GM23248 (cell line): Measurements from ENCODE around the gene GNLY. TPM values are rescaled to one million over a fixed set of nuclear protein-coding genes. Genes with fewer than 3 reads are reported as not detected.

ENCODE experiments used
- DNase-seq: peaks from one replicate; pipeline ENCODE4 v3.0.0-alpha.2; 2015
- H2AFZ ChIP-seq: fragments of 200-600 bp; sonication (generic); 2 replicates; pipeline ENCODE4 v1.6.1; 2016; ENCODE audit warnings: antibody characterized with exemption
- H3F3A ChIP-seq: fragments of 200-600 bp; sonication (generic); 2 replicates; pipeline ENCODE4 v1.6.1; 2016; ENCODE audit warnings: mild to moderate bottlenecking, antibody characterized with exemption, mixed run types; ENCODE audit not compliant: insufficient read depth
- H3K27ac ChIP-seq: fragments of 200-600 bp; sonication (generic); 2 replicates; pipeline ENCODE4 v1.5.1; 2016; ENCODE audit warnings: mild to moderate bottlenecking
- H3K27me3 ChIP-seq: fragments of 200-600 bp; sonication (generic); replicated peaks from 2 replicates; pipeline ENCODE4 v1.6.1; 2016; ENCODE audit warnings: mild to moderate bottlenecking; ENCODE audit not compliant: insufficient read depth
- H3K36me3 ChIP-seq: fragments of 200-600 bp; sonication (generic); 2 replicates; pipeline ENCODE4 v1.6.1; 2016; ENCODE audit warnings: low read depth, mild to moderate bottlenecking
- H3K4me1 ChIP-seq: fragments of 200-600 bp; sonication (generic); 2 replicates; pipeline ENCODE4 v1.6.1; 2016; ENCODE audit warnings: mild to moderate bottlenecking; ENCODE audit not compliant: insufficient read depth
- H3K4me2 ChIP-seq: fragments of 200-600 bp; sonication (generic); one replicate; pipeline ENCODE4 v1.6.1; 2016; ENCODE audit warnings: mild to moderate bottlenecking; ENCODE audit not compliant: unreplicated experiment
- H3K4me3 ChIP-seq: fragments of 200-600 bp; sonication (generic); 2 replicates; pipeline ENCODE4 v1.5.1; 2016; ENCODE audit warnings: mild to moderate bottlenecking
- H3K79me2 ChIP-seq: fragments of 200-600 bp; sonication (generic); 2 replicates; pipeline ENCODE4 v1.6.1; 2016; ENCODE audit warnings: mild to moderate bottlenecking; ENCODE audit not compliant: insufficient read depth
- H3K9ac ChIP-seq: fragments of 200-600 bp; sonication (generic); 2 replicates; pipeline ENCODE4 v1.6.1; 2016; ENCODE audit warnings: mild to moderate bottlenecking
- H3K9me2 ChIP-seq: fragments of 200-600 bp; sonication (generic); 2 replicates; pipeline ENCODE4 v1.6.1; 2016; ENCODE audit warnings: mixed run types, mild to moderate bottlenecking, moderate library complexity; ENCODE audit not compliant: insufficient read depth
- H3K9me3 ChIP-seq: fragments of 200-600 bp; sonication (generic); one replicate; pipeline ENCODE4 v1.6.1; 2017; ENCODE audit warnings: low read depth
- H4K20me1 ChIP-seq: fragments of 200-600 bp; sonication (generic); 2 replicates; pipeline ENCODE4 v1.6.0; 2016; ENCODE audit not compliant: insufficient read depth
- EZH2 ChIP-seq: fragments of 200-600 bp; sonication (generic); IDR thresholded peaks from 2 replicates; pipeline ENCODE4 v1.6.1; 2018; ENCODE audit warnings: antibody characterized with exemption, mild to moderate bottlenecking; ENCODE audit not compliant: insufficient read depth, poor library complexity, severe bottlenecking
- EZH2phosphoT487 ChIP-seq: fragments of 200-600 bp; sonication (generic); IDR thresholded peaks from 2 replicates; pipeline ENCODE4 v1.6.1; 2018; ENCODE audit warnings: antibody characterized with exemption, moderate library complexity, mild to moderate bottlenecking, low read depth; ENCODE audit not compliant: insufficient read depth
- WGBS, 2 experiments: methylation state at CpG; one replicate each; pipeline ENCODE4 v1.1.6; 2015 to 2017; ENCODE audit warnings: low lambda C conversion rate in 2 of 2, low coverage in 1 of 2; ENCODE audit errors: missing lambda C conversion rate in 2 of 2; 5-methylcytosine and 5-hydroxymethylcytosine counted together
- in situ Hi-C: fragments of 300-500 bp; cut with MboI; formaldehyde crosslinking; loops from 2 replicates; pipeline ENCODE4 v1.15.0; 2020
- polyA plus RNA-seq: library from polyadenylated mRNA; unstranded; fragments of >200 nt; fragmentation: Nextera tagmentation; extraction: Ambion mirVana; gene quantifications from 2 replicates; pipeline ENCODE4 v1.2.1, GENCODE V29; 2016
- total RNA-seq: library from RNA; depleted of rRNA; stranded (reverse); fragments of >200 nt; shearing (Covaris generic); gene quantifications from 2 replicates; pipeline ENCODE4 v1.2.3, GENCODE V29; 2014

The GNLY gene
- total and polyA plus RNA-seq, 2 experiments from 2014 or later = not detected

DNA sequence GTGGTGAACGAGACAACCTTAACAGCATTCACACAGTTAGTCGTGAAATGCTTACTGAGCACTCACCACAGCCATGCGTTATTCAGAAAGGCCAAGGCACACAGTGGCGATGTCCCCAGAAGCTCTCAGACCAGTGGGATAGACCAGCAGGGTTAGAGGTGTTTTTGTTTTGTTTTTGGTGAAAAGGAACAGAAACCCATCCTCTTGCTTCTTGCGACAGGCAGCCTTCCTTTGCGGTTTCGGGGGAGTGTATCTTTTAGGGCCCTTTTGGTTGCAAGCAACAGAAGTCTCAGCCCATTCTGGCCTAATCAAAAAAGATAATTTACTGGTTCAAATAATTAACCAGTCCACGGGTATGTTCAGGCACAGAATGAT lies 4.7 kb downstream of the GNLY start:
- no peaks in the 10 kb centered on the region for H3K36me3 ChIP-seq
- H3K4me3 ChIP-seq = no peak overlapping the region
- H4K20me1 ChIP-seq = no peaks in the 10 kb centered on the region
- peaks cover 22% of the 10 kb centered on the region for H3F3A ChIP-seq
- H3K4me2 ChIP-seq = no peak overlapping the region
- TF ChIP-seq EZH2 = no peak
- no peak overlapping the region for H2AFZ ChIP-seq
- H3K79me2 ChIP-seq = no peaks in the 10 kb centered on the region
- H3K9me2 ChIP-seq = no peaks in the 10 kb centered on the region
- in situ Hi-C loops = no loop called here
- WGBS, 2 experiments = 95 to 98% methylated on average over 8 of the region's 8 CpGs
- H3K27ac ChIP-seq = no peak overlapping the region
- no peaks in the 10 kb centered on the region for H3K27me3 ChIP-seq
- H3K9ac ChIP-seq = no peak overlapping the region
- no peak for DNase-seq
- peaks cover 23% of the 10 kb centered on the region for H3K4me1 ChIP-seq
- no peaks in the 10 kb centered on the region for H3K9me3 ChIP-seq

DNA sequence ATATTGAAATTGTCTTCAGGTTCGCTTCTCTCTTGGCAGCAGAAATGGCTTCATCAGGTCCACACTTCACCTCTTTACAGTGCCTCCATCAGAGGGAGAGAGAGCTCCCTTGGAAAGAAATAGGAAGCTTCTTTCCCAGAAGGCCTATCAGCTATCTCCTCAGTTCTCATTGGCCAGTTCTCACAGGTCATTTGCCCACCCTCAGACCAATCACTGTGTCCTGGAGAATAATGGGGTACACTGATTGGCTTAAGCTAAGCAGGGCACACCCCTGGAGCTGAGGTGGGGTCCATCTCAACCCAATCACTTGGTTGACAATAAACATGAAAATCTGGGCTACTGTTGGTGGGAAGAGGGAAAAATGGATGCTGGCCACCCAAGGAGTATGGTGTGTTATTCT lies 5.2 kb downstream of the GNLY start:
- Histone ChIP-seq H4K20me1 (no peaks in the 10 kb centered on the region), H3K9me3 (no peaks in the 10 kb centered on the region), H3K36me3 (no peaks in the 10 kb centered on the region), H2AFZ (no peak overlapping the region), H3K9ac (no peak overlapping the region), H3K27ac (no peak overlapping the region), H3K4me1 (peaks cover 23% of the 10 kb centered on the region), H3K4me2 (no peak overlapping the region), H3K79me2 (no peaks in the 10 kb centered on the region), H3K4me3 (no peak overlapping the region), H3K9me2 (no peaks in the 10 kb centered on the region), H3F3A (peaks cover 22% of the 10 kb centered on the region), H3K27me3 (no peaks in the 10 kb centered on the region)
- TF ChIP-seq EZH2phosphoT487 (no peak), EZH2 (no peak)
- 96 to 100% methylated on average over 1 of the region's 1 CpG for WGBS, 2 experiments
- in situ Hi-C loops = no loop called here
- DNase-seq = no peak

DNA sequence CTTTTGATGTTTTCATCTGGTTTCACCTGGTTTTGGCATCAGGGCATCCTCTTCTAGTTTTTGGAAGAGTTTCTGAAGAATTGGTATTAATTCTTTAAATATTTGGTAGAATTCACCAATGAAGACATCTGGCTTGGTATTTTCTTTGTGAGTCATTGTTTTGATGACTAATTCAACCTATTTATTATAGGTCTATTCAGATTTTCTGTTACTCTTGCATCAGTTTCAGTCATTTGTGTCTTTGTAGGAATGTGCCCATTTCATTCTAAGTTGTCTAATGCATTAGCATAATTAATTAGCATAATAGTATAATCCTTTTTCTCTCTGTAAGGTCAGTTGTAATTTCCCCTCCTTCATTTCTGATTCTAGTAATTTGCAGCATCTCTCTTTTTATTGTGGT lies 8.0 kb downstream of the GNLY start:
- Histone ChIP-seq H3K36me3 (no peaks in the 10 kb centered on the region), H2AFZ (no peak overlapping the region), H3K4me2 (peak overlapping the region; percentile 61), H3K9ac (peak overlapping the region; percentile 55), H3K79me2 (no peaks in the 10 kb centered on the region), H3K9me2 (no peaks in the 10 kb centered on the region), H3K27me3 (no peaks in the 10 kb centered on the region), H3K27ac (peak overlapping the region; percentile 84), H4K20me1 (no peaks in the 10 kb centered on the region), H3K9me3 (no peaks in the 10 kb centered on the region), H3F3A (peaks cover 32% of the 10 kb centered on the region), H3K4me1 (peaks cover 34% of the 10 kb centered on the region), H3K4me3 (peak overlapping the region; percentile 20; the same call in 1 of the 2 replicates)
- TF ChIP-seq EZH2 = no peak
- TF ChIP-seq EZH2phosphoT487 = no peak
- in situ Hi-C loops = no loop called here
- peak; percentile 85 for DNase-seq

DNA sequence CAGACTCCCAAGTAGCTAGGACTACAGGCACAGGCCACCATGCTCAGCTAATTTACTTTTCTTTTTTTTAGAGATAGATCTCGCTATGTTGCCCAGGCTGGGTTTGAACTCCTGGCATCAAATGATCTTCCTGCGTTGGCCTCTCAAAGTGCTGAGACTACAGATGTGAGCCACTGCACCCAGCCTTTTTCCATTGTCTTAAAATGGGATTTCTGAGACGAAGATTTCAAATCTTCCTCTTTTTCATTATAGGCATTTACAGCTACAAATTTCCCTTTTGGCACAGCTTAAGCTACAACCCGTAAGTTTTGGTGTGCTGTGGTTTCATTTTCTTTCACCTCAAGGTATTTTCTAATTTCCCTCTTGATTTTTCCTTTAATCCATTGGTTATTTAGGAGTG lies 8.6 kb downstream of the GNLY start:
- WGBS, 2 experiments = 84 to 88% methylated on average over 4 of the region's 4 CpGs
- in situ Hi-C loops = no loop called here

DNA sequence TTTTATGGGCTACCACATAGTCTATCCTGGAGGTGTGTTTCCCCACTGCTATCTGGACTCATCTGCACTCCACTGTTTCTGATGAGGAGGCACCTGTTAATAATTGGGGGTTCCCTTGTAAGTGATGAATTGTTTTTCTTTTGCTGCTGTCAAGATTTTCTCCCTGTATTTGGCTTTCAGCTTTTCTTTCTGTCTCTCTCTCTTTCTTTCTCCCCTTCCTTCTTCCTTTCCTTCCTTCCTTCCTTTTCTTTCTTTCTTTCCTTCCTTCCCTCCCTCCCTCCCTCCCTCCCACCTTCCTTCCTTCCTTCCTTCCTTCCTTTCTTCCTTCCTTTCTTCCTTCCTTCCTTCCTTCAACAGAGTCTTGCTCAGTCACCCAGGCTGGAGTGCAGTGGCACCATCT lies 9.2 kb downstream of the GNLY start:
- Histone ChIP-seq H3K9ac (no peak overlapping the region), H2AFZ (no peak overlapping the region), H3K36me3 (no peaks in the 10 kb centered on the region), H3F3A (peaks cover 32% of the 10 kb centered on the region), H3K9me3 (no peaks in the 10 kb centered on the region), H3K4me1 (peaks cover 34% of the 10 kb centered on the region), H3K9me2 (no peaks in the 10 kb centered on the region), H3K27me3 (no peaks in the 10 kb centered on the region), H4K20me1 (no peaks in the 10 kb centered on the region), H3K4me2 (no peak overlapping the region), H3K27ac (no peak overlapping the region), H3K4me3 (no peak overlapping the region), H3K79me2 (no peaks in the 10 kb centered on the region)
- DNase-seq = no peak
- no peak for TF ChIP-seq EZH2
- TF ChIP-seq EZH2phosphoT487 = no peak
- in situ Hi-C loops = no loop called here

More for the DNA sequence above, 8.6 kb downstream of the GNLY start:
- H3K4me2 ChIP-seq = peak overlapping the region; percentile 61
- H3K9ac ChIP-seq = peak overlapping the region; percentile 55
- no peak overlapping the region for H2AFZ ChIP-seq
- 0 out of 2 replicates have a peak overlapping the region, but pooled peaks have one; percentile 20 for H3K4me3 ChIP-seq
- no peaks in the 10 kb centered on the region for H3K79me2 ChIP-seq
- peak overlapping the region; percentile 84 for H3K27ac ChIP-seq
- peaks cover 34% of the 10 kb centered on the region for H3K4me1 ChIP-seq
- H3K36me3 ChIP-seq = no peaks in the 10 kb centered on the region
- H3K9me2 ChIP-seq = no peaks in the 10 kb centered on the region
- H3K27me3 ChIP-seq = no peaks in the 10 kb centered on the region
- H4K20me1 ChIP-seq = no peaks in the 10 kb centered on the region
- DNase-seq = no peak
- TF ChIP-seq EZH2 = no peak
- TF ChIP-seq EZH2phosphoT487 = no peak
- H3F3A ChIP-seq = peaks cover 32% of the 10 kb centered on the region
- no peaks in the 10 kb centered on the region for H3K9me3 ChIP-seq
